NCI-H2196 (cell line): Measurements from ENCODE around the gene TMIGD2.
"Not testable (repeated sequence)": the region's sequence is repeated elsewhere in the genome, so short reads cannot be mapped to it uniquely, and the experiment has no call there.

Experiments used
- DNase-seq: peaks from one replicate; lab custom pipeline; 2025; ENCODE audit not compliant: unreplicated experiment; lab: John Stamatoyannopoulos, UW

Gene TMIGD2, protein sequence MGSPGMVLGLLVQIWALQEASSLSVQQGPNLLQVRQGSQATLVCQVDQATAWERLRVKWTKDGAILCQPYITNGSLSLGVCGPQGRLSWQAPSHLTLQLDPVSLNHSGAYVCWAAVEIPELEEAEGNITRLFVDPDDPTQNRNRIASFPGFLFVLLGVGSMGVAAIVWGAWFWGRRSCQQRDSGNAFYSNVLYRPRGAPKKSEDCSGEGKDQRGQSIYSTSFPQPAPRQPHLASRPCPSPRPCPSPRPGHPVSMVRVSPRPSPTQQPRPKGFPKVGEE

GRCh38 chr19:4302243-4302640, at the start of gene TMIGD2:
Gene TMIGD2, minus strand, starts transcription at chr19:4302389. Its CDS starts 4 bp downstream, at chr19:4302385.
- no peak for DNase-seq

- no peak for DNase-seq
Measured at GRCh38 chr19:4350726-4351125, 48.5 kb upstream of the TMIGD2 start.

DNA sequence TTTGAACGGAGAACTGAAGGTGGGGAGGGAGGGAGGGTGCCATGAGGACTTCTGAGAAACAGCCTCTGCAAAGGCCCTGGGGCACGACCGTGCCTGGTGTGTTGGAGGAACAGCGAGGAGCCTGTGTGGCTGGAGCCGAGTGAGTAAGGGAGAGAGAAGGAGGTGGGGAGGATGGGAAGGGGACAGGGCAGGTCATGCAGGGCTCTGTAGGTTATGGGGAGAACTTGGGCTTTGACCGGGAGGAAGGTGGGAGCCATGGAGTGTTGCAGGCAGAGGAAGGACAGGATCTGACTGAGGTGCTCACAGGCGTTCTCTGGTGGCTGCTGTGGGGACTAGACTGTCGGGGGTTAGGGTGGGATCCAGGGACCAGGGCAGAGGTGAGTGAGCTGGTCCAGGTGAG, 47.9 kb upstream of the TMIGD2 start:
- DNase-seq = no peak

DNA sequence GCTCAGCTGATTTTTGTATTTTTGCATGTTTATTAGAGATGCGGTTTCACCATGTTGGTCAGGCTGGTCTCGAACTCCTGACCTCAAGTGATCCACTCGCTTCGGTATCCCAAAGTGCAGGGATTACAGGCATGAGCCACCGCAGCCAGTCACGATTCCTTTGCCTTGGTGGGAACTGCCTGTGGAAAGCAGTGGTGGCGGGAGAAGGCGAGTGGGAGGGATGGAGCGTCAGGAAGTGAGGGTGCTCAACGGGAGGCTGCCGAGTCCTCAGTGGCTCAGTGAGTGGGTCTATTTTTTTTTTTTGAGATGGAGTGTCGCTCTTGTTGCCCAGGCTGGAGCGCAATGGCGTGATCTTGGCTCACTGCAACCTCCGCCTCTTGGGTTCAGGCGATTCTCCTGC, 47.0 kb upstream of the TMIGD2 start:
- not testable (repeated sequence) for DNase-seq

- no peak for DNase-seq
Measured at GRCh38 chr19:4347521-4347920, 45.3 kb upstream of the TMIGD2 start.

DNA sequence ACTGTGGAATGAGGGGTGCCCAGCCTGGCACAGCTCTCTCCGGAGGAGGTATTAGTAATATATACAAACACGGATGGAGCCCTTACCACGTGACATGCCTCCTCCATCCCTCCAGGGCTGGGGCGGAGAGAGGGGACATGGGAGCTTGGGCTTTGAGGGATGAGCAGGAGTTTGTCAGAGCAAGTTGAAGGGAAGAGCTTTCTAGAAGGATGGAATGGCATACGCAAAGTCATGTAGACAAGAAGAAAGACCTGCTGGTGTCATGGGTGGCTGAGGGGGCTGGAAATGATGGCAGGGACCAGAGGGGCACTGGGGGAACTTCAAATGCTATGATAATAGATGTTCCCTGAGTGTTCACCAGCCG, 43.8 kb upstream of the TMIGD2 start:
- DNase-seq = no peak

DNA sequence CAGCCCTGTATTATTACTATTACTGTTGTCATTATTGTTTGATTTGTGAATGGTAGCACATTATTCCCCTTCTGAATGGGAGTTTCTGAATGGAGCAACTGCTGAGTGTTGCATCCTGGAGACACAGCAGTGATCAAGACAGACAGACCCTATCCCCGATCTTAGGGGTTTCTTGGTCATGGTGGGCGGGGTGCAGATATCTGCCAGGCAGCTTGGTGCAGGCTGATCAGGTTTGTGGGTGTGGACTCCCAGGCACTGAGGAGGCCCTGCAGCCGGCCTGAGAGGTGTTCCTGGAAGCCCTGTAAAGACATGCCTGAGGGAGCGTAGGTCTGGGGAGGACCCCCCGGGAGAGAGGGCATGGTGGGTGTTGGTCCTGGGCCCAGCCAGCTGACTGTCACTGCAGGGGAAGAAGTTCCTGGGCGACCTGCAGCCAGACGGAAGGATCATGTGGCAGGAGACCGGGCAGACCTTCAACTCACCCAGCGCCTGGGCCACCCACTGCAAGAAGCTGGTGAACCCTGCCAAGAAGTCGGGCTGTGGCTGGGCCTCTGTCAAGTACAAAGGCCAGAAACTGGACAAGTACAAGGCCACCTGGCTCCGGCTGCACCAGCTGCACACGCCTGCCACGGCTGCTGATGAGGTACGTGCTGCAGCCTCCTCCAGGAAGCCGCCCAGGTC, 43.3 kb upstream of the TMIGD2 start:
- DNase-seq = no peak

- DNase-seq = peak; percentile 93
Measured at GRCh38 chr19:4343370-4344307, 41.5 kb upstream of the TMIGD2 start, which contains the start of gene MPND. Gene MPND, plus strand, starts transcription at chr19:4343562. Its CDS starts 32 bp downstream, at chr19:4343594.

DNA sequence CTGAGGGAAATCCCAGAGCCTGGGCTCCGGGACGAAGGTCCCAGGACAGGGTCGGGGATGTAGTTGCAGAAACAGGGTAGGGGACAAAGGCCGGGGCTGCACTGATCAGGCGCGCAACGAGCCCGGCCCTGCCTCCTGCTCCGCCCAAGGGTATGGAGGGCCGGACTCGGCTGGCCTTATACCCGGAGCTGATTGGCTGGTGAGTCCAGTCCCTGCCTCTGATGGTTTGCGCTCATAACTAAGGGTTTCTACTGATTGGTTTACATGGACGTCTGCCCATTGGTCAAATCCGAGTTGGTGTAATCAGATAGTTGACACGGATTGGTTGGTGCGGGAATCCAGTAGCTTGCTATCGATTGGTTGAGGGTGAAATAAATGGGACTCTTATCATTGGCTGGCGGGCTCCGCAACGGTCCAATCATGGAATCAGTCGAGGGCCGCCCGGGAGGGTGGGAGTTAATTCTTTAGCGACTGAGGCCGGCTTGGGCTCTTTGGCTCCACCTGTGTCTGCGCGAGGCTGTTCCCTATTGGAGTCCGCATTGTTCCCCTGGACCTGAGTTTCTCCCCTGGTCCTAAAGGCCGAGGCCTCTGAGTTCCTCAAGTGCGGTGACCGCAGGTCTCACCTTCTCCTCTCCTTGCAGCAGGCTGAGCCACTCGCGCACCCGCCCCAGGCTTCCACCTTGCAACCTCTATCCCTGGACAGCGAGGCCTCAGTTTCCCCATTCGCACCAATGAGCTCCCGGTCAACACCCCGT, 40.6 kb upstream of the TMIGD2 start:
- DNase-seq = peak; percentile 98

DNA sequence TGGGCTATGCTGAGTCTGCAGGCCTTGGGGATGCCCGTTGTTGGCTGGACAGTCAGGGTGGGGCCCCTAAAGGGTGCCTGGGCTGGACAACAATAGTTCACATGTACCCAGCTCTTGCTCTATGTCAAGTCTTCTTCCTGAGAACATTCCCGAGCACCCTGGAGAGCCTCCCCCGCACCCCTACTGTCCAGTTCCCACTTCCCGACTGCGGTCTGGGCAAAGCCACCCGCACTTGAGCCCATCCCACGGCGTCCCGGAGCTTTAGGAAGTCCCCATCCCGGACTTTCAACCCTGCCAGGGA, 40.1 kb upstream of the TMIGD2 start:
- DNase-seq = no peak

DNA sequence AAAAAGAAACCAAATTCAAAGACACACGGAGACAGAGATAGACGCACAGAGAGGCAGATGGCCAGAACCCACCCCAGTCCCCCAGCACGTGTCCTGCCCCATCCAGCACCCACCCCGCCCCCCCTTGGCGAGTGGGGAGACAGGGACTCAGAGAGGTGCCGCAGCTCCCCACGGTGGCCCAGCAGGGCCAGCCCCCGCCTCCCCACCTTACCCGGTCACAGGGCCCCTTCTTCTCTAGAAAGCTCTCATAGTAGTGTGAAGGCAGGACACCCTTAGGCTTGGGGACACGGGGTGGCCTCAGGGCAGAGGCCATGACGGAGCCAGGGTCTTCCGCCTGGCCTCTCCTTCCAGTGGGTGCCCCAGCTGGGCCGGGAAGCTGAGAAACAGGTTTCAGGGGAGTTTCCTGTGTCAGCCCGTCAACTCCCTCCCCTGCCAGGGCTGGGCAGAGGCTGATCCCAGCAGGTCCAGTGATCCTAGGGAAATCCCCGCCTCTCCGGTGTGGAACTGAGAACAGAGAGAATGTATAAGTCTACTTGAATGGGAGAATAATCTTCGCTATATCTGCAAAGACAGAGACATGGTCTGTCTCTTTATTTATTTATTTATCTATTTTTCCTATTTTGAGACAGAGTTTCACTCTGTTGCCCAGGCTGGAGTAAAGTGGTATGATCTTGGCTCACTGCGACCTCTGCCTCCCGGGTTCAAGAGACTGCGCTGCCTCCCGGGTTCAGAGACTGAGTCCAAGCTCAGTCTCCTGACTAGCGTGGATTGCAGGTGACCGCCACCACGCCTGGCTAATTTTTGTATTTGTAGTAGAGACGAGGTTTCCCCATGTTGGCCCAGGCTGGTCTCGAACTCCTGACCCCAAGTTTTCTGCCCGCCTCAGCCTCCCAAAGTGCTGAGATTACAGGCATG, 36.5 kb upstream of the TMIGD2 start, which contains the start of gene STAP2:
Gene STAP2, minus strand, starts transcription at position 387 of the 915 bp plus-strand sequence. Its CDS starts 74 bp downstream, at position 313.
- DNase-seq = peak; percentile 44

DNA sequence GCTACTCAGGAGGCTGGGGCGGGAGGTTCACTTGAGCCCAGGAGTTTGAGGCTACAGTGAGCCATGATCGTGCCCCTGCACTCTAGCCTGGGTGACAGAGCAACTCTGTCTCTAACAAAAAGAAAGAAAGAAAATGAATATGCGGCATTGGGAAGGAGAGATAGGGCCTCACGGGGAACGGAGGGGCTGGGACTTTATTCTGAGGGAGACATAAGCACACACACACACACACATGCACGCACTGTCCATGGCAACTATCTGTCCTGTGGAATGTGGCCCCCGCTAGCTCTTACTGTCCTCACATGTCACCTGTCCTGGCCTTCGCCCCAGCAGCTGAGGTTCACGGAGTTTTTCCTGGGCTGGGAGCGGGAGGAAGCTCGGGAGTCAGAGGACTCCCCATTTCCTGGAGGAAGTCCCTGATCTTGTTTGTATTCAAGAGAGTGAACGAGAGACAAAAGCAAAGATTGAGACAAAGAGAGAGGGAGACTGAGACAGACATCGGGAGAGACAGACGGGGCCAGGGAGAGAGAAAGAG, 35.8 kb upstream of the TMIGD2 start:
- no peak for DNase-seq

- no peak for DNase-seq
Measured at GRCh38 chr19:4334929-4335570, 32.9 kb upstream of the TMIGD2 start.

DNA sequence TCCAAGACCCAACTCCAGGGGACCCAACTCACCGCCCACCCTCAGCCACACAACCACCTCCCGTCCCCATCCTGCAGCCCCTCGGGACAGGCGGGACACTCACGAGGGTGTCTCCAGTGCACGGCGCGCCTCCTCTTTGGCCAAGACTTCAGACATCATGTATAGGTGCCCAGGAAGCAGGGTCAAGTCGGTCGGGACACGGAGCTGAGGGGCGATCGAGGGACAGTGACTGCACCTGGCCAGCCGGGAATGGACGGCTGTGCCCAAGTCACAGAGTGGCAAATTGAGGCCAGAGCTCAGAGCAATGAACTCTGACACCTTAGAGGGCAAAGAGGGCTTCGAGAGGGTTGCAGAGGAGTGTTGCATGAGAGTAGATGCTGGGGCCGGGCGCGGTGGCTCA, 27.7 kb upstream of the TMIGD2 start:
- no peak for DNase-seq

DNA sequence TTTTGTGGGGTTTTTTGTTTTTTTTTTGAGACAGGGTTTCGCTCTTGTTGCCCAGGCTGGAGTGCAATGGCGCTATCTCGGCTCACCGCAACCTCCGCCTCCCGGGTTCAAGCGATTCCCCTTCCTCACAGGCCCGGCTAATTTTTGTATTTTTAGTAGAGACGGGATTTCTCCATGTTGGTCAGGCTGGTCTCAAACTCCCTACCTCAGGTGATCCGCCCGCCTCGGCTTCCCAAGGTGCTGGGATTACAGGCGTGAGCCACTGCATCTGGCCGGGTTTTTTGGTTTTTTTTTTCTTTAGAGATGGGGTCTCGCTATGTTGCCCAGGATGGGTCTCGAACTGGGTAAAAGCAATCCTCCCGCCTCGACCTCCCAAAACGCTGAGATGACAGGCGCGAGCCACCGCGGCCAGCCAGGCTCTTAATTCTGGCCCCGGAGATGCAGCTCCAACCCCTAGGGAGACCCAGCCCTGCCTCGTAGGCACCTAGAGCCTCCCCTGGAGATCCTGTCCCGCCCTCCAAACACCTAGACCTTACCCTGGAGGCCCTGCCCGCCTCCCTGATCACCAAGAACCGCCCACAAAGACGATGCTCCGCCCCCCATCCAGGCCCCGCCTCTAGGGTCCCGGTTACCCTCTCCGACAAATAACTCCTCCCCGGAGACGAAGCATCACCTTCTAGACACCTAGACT, 26.9 kb upstream of the TMIGD2 start:
- not testable (repeated sequence) for DNase-seq

DNA sequence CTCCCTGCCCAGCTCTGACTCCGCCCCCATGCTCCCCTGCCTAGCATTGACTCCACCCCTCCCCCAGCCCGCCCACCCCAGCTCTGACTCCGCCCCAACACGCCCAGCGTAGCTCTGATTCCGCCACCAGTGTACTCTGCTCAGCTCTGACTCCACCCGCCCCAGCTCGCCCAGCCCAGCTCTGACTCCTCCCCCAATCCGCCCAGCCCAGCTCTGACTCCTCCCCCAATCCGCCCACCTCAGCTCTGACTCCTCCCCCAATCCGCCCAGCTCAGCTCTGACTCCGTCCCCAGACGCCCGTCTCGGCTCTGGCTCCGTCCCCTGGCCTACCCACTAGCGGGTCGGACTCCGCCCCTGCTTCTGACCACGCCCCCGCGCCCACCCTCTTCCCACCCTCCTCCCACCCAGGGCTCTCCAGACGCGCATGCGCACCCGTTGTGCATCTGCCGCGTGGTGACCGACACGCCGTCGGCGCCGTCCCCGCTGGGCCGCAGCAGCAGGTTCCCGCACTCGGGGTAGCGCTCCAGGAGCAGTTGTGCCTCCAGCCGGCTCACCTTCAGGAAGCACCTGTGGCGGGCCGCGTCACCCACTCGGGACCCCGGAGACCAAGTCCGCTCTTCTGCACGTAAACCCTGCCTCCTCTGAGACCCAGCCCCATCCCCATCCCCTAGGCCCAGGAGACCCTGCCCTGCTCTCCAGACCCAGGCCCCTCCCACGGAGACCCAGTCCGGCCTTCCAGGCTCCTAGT, 26.2 kb upstream of the TMIGD2 start:
- no peak for DNase-seq

DNA sequence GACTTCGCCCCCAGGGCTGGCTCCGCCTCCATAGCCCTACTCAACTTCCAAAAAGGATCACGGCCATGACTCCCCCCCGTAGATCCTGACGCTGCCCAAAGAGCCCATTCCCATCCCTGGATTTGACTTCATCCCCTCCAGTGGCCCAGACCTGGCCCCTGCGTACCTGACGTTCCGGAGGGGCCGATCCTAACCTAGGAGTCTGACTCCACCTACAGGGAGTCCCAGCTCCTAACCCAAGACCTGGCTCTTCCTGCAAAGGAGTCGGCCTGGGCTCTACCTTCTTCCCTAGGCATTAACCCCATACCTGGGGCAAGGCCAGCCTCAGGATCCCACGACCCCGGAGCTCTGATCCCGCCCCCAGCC, 25.7 kb upstream of the TMIGD2 start:
- DNase-seq = no peak
